Neutrophil (primary cell): ENCODE measurements around the gene ENPP4.
"Not testable (repeated sequence)": the region's sequence is repeated elsewhere in the genome, so short reads cannot be mapped to it uniquely, and the experiment has no call there.

ENCODE experiments used
- H3K27ac ChIP-seq: fragments of 200-600 bp; sonication (generic); 2 replicates; pipeline ENCODE4 v1.5.1; 2016; ENCODE audit warnings: mild to moderate bottlenecking, moderate library complexity
- H3K27me3 ChIP-seq: fragments of 200-600 bp; sonication (generic); 2 replicates; pipeline ENCODE4 v1.6.0; 2016; ENCODE audit warnings: mild to moderate bottlenecking
- H3K36me3 ChIP-seq: fragments of 200-600 bp; sonication (generic); 2 replicates; pipeline ENCODE4 v1.5.1; 2017
- H3K4me1 ChIP-seq, 2 experiments: fragments of 200-600 bp in 1 of 2; sonication (generic) in 1 of 2; 1 replicate in 1 of 2; 2 replicates in 1 of 2; pipeline versions ENCODE4 v1.5.1 to v1.6.1; 2013 to 2016; ENCODE audit warnings: low read depth in 1 of 2, low read length in 1 of 2, mild to moderate bottlenecking in 1 of 2, moderate library complexity in 1 of 2; ENCODE audit not compliant: control insufficient read depth in 1 of 2, insufficient read depth in 1 of 2
- H3K4me3 ChIP-seq, 2 experiments: fragments of 200-600 bp in 1 of 2; sonication (generic) in 1 of 2; 1 replicate in 1 of 2; 2 replicates in 1 of 2; pipeline ENCODE4 v1.5.1; 2013 to 2016; ENCODE audit warnings: low read depth in 1 of 2, low read length in 1 of 2, mild to moderate bottlenecking in 1 of 2, moderate library complexity in 1 of 2
- H3K9me3 ChIP-seq: fragments of 200-600 bp; sonication (generic); 2 replicates; pipeline ENCODE4 v1.5.1; 2016
- TF ChIP-seq, protein P1 (sequence below): fragments of 200-600 bp; sonication (generic); IDR thresholded peaks from 2 replicates; pipeline ENCODE4 v1.5.1; 2016; ENCODE audit warnings: antibody characterized with exemption

Gene ENPP4

GRCh38 chr6:46135176-46135575 is 5.4 kb downstream of the ENPP4 start:
- H3K9me3 ChIP-seq, result no peaks in the 10 kb centered on the region
- TF ChIP-seq, protein P1, sequence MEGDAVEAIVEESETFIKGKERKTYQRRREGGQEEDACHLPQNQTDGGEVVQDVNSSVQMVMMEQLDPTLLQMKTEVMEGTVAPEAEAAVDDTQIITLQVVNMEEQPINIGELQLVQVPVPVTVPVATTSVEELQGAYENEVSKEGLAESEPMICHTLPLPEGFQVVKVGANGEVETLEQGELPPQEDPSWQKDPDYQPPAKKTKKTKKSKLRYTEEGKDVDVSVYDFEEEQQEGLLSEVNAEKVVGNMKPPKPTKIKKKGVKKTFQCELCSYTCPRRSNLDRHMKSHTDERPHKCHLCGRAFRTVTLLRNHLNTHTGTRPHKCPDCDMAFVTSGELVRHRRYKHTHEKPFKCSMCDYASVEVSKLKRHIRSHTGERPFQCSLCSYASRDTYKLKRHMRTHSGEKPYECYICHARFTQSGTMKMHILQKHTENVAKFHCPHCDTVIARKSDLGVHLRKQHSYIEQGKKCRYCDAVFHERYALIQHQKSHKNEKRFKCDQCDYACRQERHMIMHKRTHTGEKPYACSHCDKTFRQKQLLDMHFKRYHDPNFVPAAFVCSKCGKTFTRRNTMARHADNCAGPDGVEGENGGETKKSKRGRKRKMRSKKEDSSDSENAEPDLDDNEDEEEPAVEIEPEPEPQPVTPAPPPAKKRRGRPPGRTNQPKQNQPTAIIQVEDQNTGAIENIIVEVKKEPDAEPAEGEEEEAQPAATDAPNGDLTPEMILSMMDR, result no peak
- H3K27me3 ChIP-seq, result no peaks in the 10 kb centered on the region

DNA sequence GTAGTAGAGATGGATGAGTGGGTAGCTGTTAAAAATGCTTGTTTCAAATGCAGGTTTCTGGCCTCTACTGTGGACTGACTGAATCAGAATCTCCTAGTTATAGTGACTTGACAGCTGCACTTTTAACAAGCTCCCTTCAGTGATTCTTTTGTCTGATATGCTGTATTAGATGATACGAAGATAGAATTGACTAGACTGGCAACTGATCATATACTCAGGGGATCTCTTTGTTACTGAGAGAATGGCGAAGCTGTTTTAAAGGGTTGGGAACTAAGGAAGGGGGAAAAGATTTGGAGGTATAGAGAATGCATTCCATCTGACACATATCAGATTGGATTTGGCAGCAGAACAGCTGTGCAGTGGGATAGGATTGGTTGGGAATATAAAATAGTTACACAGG is 7.0 kb downstream of the ENPP4 start:
- TF ChIP-seq, protein P1, result no peak
- no peaks in the 10 kb centered on the region for H3K27me3 ChIP-seq

More at GRCh38 chr6:46135176-46135575, 5.4 kb downstream of the ENPP4 start:
- Histone ChIP-seq H3K27ac (no peak overlapping the region), H3K4me3 (no peak overlapping the region), H3K36me3 (no peaks in the 10 kb centered on the region), H3K4me1 (peaks cover 42 to 69% of the 10 kb centered on the region in 2 experiments)

GRCh38 chr6:46137387-46137786 is 7.6 kb downstream of the ENPP4 start:
- H3K36me3 ChIP-seq, result no peaks in the 10 kb centered on the region
- no peaks in the 10 kb centered on the region for H3K27me3 ChIP-seq
- H3K9me3 ChIP-seq, result no peaks in the 10 kb centered on the region
- TF ChIP-seq, protein P1, result no peak
- H3K4me3 ChIP-seq, result no peak overlapping the region
- H3K27ac ChIP-seq, result no peak overlapping the region
- peaks cover 35 to 77% of the 10 kb centered on the region in 2 experiments for H3K4me1 ChIP-seq

More for the DNA sequence above, 7.0 kb downstream of the ENPP4 start:
- H3K36me3 ChIP-seq, result no peaks in the 10 kb centered on the region
- H3K9me3 ChIP-seq, result no peaks in the 10 kb centered on the region
- no peak overlapping the region for H3K27ac ChIP-seq
- H3K4me3 ChIP-seq, result no peak overlapping the region
- H3K4me1 ChIP-seq, result peaks cover 35 to 75% of the 10 kb centered on the region in 2 experiments

GRCh38 chr6:46138281-46138680 is 8.5 kb downstream of the ENPP4 start:
- no peaks in the 10 kb centered on the region for H3K9me3 ChIP-seq
- TF ChIP-seq, protein P1, result no peak
- no peaks in the 10 kb centered on the region for H3K36me3 ChIP-seq
- peak overlapping the region; percentile 28 for H3K27ac ChIP-seq
- H3K4me1 ChIP-seq, result peaks cover 44 to 83% of the 10 kb centered on the region in 2 experiments
- no peak overlapping the region for H3K4me3 ChIP-seq
- no peaks in the 10 kb centered on the region for H3K27me3 ChIP-seq

GRCh38 chr6:46144270-46144669 is 14.5 kb downstream of the ENPP4 start:
- H3K4me1 ChIP-seq, result peaks cover 29 to 55% of the 10 kb centered on the region in 2 experiments
- no peak overlapping the region for H3K27ac ChIP-seq
- no peaks in the 10 kb centered on the region for H3K36me3 ChIP-seq
- H3K4me3 ChIP-seq, result no peak overlapping the region
- no peaks in the 10 kb centered on the region for H3K27me3 ChIP-seq
- TF ChIP-seq, protein P1, result no peak
- no peaks in the 10 kb centered on the region for H3K9me3 ChIP-seq

GRCh38 chr6:46149066-46149465 is 19.3 kb downstream of the ENPP4 start:
- H3K4me1 ChIP-seq, result peaks cover 4 to 12% of the 10 kb centered on the region in 2 experiments
- not testable (repeated sequence) for H3K27ac ChIP-seq, H3K9me3 ChIP-seq, H3K36me3 ChIP-seq, H3K4me3 ChIP-seq, H3K27me3 ChIP-seq
